Measurements from ENCODE around the gene RPTN.

Gene RPTN

GRCh38 chr1:152145769-152146168 is 13.3 kb downstream of the RPTN start:
- no peak for TF ChIP-seq GATA3 (IDR thresholded peaks at IDR 0.05; ENCODE audit: low read depth, low read length)

GRCh38 chr1:152143150-152143887 is 15.7 kb downstream of the RPTN start:
- TF ChIP-seq GATA3 (IDR thresholded peaks at IDR 0.05; ENCODE audit: low read depth, low read length) (no peak), GATA2 (IDR thresholded peaks at IDR 0.05; ENCODE audit: low read depth, low read length) (no peak)

GRCh38 chr1:152141971-152142584 is 16.9 kb downstream of the RPTN start:
- no peak for TF ChIP-seq GATA3 (IDR thresholded peaks at IDR 0.05; ENCODE audit: low read depth, low read length)
- TF ChIP-seq GATA2 (IDR thresholded peaks at IDR 0.05; ENCODE audit: low read depth, low read length) = no peak

GRCh38 chr1:152137215-152137614 is 21.8 kb downstream of the RPTN start:
- TF ChIP-seq GATA2 (IDR thresholded peaks at IDR 0.05; ENCODE audit: low read depth, low read length) (no peak), GATA3 (IDR thresholded peaks at IDR 0.05; ENCODE audit: low read depth, low read length) (no peak)

GRCh38 chr1:152130186-152130585 is 28.8 kb downstream of the RPTN start:
- TF ChIP-seq GATA3 (IDR thresholded peaks at IDR 0.05; ENCODE audit: low read depth, low read length) = no peak
- no peak for TF ChIP-seq GATA2 (IDR thresholded peaks at IDR 0.05; ENCODE audit: low read depth, low read length)

GRCh38 chr1:152127673-152128072 is 31.4 kb downstream of the RPTN start:
- TF ChIP-seq GATA3 (IDR thresholded peaks at IDR 0.05; ENCODE audit: low read depth, low read length) (no peak), GATA2 (IDR thresholded peaks at IDR 0.05; ENCODE audit: low read depth, low read length) (no peak)

GRCh38 chr1:152125834-152126443 is 33.1 kb downstream of the RPTN start:
- TF ChIP-seq GATA2 (IDR thresholded peaks at IDR 0.05; ENCODE audit: low read depth, low read length) (no peak), GATA3 (IDR thresholded peaks at IDR 0.05; ENCODE audit: low read depth, low read length) (no peak)

- TF ChIP-seq GATA2 (IDR thresholded peaks at IDR 0.05; ENCODE audit: low read depth, low read length) (no peak), GATA3 (IDR thresholded peaks at IDR 0.05; ENCODE audit: low read depth, low read length) (no peak)
Measured at GRCh38 chr1:152118915-152119314, 40.1 kb downstream of the RPTN start.

GRCh38 chr1:152115344-152115743 is 43.7 kb downstream of the RPTN start, which contains the start of gene TCHH:
TSS of gene TCHH (minus strand) at chr1:152115444. CDS start at chr1:152114080, 1,364 bp downstream.
- TF ChIP-seq GATA3 (IDR thresholded peaks at IDR 0.05; ENCODE audit: low read depth, low read length) (no peak), GATA2 (IDR thresholded peaks at IDR 0.05; ENCODE audit: low read depth, low read length) (no peak)

GRCh38 chr1:152112885-152113432 is 46.1 kb downstream of the RPTN start:
- TF ChIP-seq GATA2 (IDR thresholded peaks at IDR 0.05; ENCODE audit: low read depth, low read length) (no peak), GATA3 (IDR thresholded peaks at IDR 0.05; ENCODE audit: low read depth, low read length) (no peak)

- TF ChIP-seq GATA3 (IDR thresholded peaks at IDR 0.05; ENCODE audit: low read depth, low read length) = no peak
- TF ChIP-seq GATA2 (IDR thresholded peaks at IDR 0.05; ENCODE audit: low read depth, low read length) = no peak
Measured at GRCh38 chr1:152112101-152112884, 46.7 kb downstream of the RPTN start.

- no peak for TF ChIP-seq GATA2 (IDR thresholded peaks at IDR 0.05; ENCODE audit: low read depth, low read length)
- no peak for TF ChIP-seq GATA3 (IDR thresholded peaks at IDR 0.05; ENCODE audit: low read depth, low read length)
Measured at GRCh38 chr1:152111515-152111968, 47.5 kb downstream of the RPTN start.

GRCh38 chr1:152110860-152111514 is 48.0 kb downstream of the RPTN start:
- no peak for TF ChIP-seq GATA3 (IDR thresholded peaks at IDR 0.05; ENCODE audit: low read depth, low read length)
- TF ChIP-seq GATA2 (IDR thresholded peaks at IDR 0.05; ENCODE audit: low read depth, low read length) = no peak
